ENCODE measurements around the gene TMEM204. TPM values are rescaled to one million over a fixed set of nuclear protein-coding genes. Genes with fewer than 3 reads are reported as not detected.

The TMEM204 gene
- total RNA-seq, 4 donors from 2014 or later: 39.5 to 75.0 (median 57.1) TPM

- Histone ChIP-seq H3K36me3 (peaks cover 36 to 96% (median 69%) of the 10 kb centered on the region in 4 donors), H3K4me1 (no peaks in the 10 kb centered on the region), H3K27ac (replicated peaks in 1 of 4) (no peak overlapping the region), H3K9me3 (no peaks in the 10 kb centered on the region), H3K4me3 (no peak overlapping the region), H3K27me3 (no peaks in the 10 kb centered on the region)
- WGBS: 82% methylated on average over 9 of the region's 9 CpGs
- no peak for TF ChIP-seq EP300 (IDR thresholded peaks at IDR 0.05)
- no peak for TF ChIP-seq CTCF (IDR thresholded peaks at IDR 0.05)
- no peak for TF ChIP-seq POLR2AphosphoS5 (IDR thresholded peaks at IDR 0.05)
- TF ChIP-seq POLR2A (IDR thresholded peaks at IDR 0.05; ENCODE audit: low read depth): no peak
- DNase-seq (ENCODE audit: extremely low spot score): no peak
- intact Hi-C loops (cut with DNase I): no loop called here
These were observed 48.3 kb downstream of the TMEM204 start for GRCh38 chr16:1581804-1582203.

- no peak overlapping the region for H3K27ac ChIP-seq (replicated peaks in 1 of 4)
- no peaks in the 10 kb centered on the region for H3K27me3 ChIP-seq
- 91% methylated on average over 5 of the region's 15 CpGs for WGBS
- intact Hi-C loops (cut with DNase I): no loop called here
- no peaks in the 10 kb centered on the region for H3K4me1 ChIP-seq
- H3K9me3 ChIP-seq: no peaks in the 10 kb centered on the region
- peaks cover 36 to 97% (median 75%) of the 10 kb centered on the region in 4 donors for H3K36me3 ChIP-seq
- H3K4me3 ChIP-seq: no peak overlapping the region
- DNase-seq (ENCODE audit: extremely low spot score): no peak
- TF ChIP-seq POLR2A (IDR thresholded peaks at IDR 0.05; ENCODE audit: low read depth): no peak
- no peak for TF ChIP-seq POLR2AphosphoS5 (IDR thresholded peaks at IDR 0.05)
- no peak for TF ChIP-seq EP300 (IDR thresholded peaks at IDR 0.05)
- TF ChIP-seq CTCF (IDR thresholded peaks at IDR 0.05): no peak
These were observed 49.7 kb downstream of the TMEM204 start for GRCh38 chr16:1583180-1583579.

GRCh38 chr16:1584926-1585484 lies 51.5 kb downstream of the TMEM204 start:
- Histone ChIP-seq H3K4me3 (no peak overlapping the region), H3K4me1 (no peaks in the 10 kb centered on the region), H3K9me3 (no peaks in the 10 kb centered on the region), H3K27ac (replicated peaks in 1 of 4) (no peak overlapping the region), H3K36me3 (peaks cover 25 to 97% (median 77%) of the 10 kb centered on the region in 4 donors), H3K27me3 (no peaks in the 10 kb centered on the region)
- DNase-seq (ENCODE audit: extremely low spot score): no peak
- intact Hi-C loops (cut with DNase I): no loop called here
- TF ChIP-seq POLR2AphosphoS5 (IDR thresholded peaks at IDR 0.05) (no peak), EP300 (IDR thresholded peaks at IDR 0.05) (no peak), CTCF (IDR thresholded peaks at IDR 0.05) (no peak), POLR2A (IDR thresholded peaks at IDR 0.05; ENCODE audit: low read depth) (no peak)
- WGBS: 83% methylated on average over 8 of the region's 8 CpGs

- no peak overlapping the region for H3K4me3 ChIP-seq
- peaks cover 23 to 97% (median 63%) of the 10 kb centered on the region in 4 donors for H3K36me3 ChIP-seq
- WGBS: 94% methylated on average over 6 of the region's 6 CpGs
- no peak overlapping the region for H3K27ac ChIP-seq (replicated peaks in 1 of 4)
- DNase-seq (ENCODE audit: extremely low spot score): no peak
- H3K9me3 ChIP-seq: no peaks in the 10 kb centered on the region
- TF ChIP-seq POLR2AphosphoS5 (IDR thresholded peaks at IDR 0.05) (no peak), CTCF (IDR thresholded peaks at IDR 0.05) (no peak), EP300 (IDR thresholded peaks at IDR 0.05) (no peak), POLR2A (IDR thresholded peaks at IDR 0.05; ENCODE audit: low read depth) (no peak)
- H3K4me1 ChIP-seq: no peaks in the 10 kb centered on the region
- no peaks in the 10 kb centered on the region for H3K27me3 ChIP-seq
- intact Hi-C loops (cut with DNase I): no loop called here
These were observed 56.9 kb downstream of the TMEM204 start for GRCh38 chr16:1590366-1590765.
